GM18867 (cell line): ENCODE measurements around the gene L3MBTL3.
A peak's percentile ranks its signal among the peaks of the same experiment; 100 is the strongest.
"Not testable (repeated sequence)": the region's sequence is repeated elsewhere in the genome, so short reads cannot be mapped to it uniquely, and the experiment has no call there.

Source experiments
- ATAC-seq: cut with Tn5 transposase; IDR thresholded peaks from one replicate; pipeline ENCODE4 v1.9.1; 2021; ENCODE audit warnings: mild to moderate bottlenecking, moderate library complexity; ENCODE audit not compliant: unreplicated experiment

The L3MBTL3 gene

GRCh38 chr6:130070792-130071191 is 52.4 kb downstream of the L3MBTL3 start:
- no peak for ATAC-seq

- ATAC-seq, result no peak
These were observed 57.6 kb downstream of the L3MBTL3 start for GRCh38 chr6:130075879-130076460.

GRCh38 chr6:130076512-130076911 is 58.1 kb downstream of the L3MBTL3 start:
- no peak for ATAC-seq

GRCh38 chr6:130090796-130091195 is 72.4 kb downstream of the L3MBTL3 start:
- ATAC-seq, result no peak

- no peak for ATAC-seq
These were observed 75.2 kb downstream of the L3MBTL3 start for GRCh38 chr6:130093546-130093945.

GRCh38 chr6:130098317-130098716 is 79.9 kb downstream of the L3MBTL3 start:
- no peak for ATAC-seq

GRCh38 chr6:130099119-130099518 is 80.7 kb downstream of the L3MBTL3 start:
- ATAC-seq, result no peak

GRCh38 chr6:130105996-130106704 is 87.8 kb downstream of the L3MBTL3 start:
- peak; percentile 93 for ATAC-seq

GRCh38 chr6:130107710-130108109 is 89.3 kb downstream of the L3MBTL3 start:
- no peak for ATAC-seq

- no peak for ATAC-seq
These were observed 92.7 kb downstream of the L3MBTL3 start for GRCh38 chr6:130111031-130111430.

- no peak for ATAC-seq
These were observed 94.9 kb downstream of the L3MBTL3 start for GRCh38 chr6:130113201-130113710.

- peak; percentile 96 for ATAC-seq
These were observed 96.7 kb downstream of the L3MBTL3 start for GRCh38 chr6:130115036-130115435.

- peak; percentile 38 for ATAC-seq
These were observed 97.9 kb downstream of the L3MBTL3 start for GRCh38 chr6:130116273-130116672.

- not testable (repeated sequence) for ATAC-seq
These were observed 98.9 kb downstream of the L3MBTL3 start for GRCh38 chr6:130117187-130117701.

- ATAC-seq, result no peak
These were observed 99.9 kb downstream of the L3MBTL3 start for GRCh38 chr6:130118236-130118635.

- ATAC-seq, result no peak
These were observed 100.8 kb downstream of the L3MBTL3 start for GRCh38 chr6:130119211-130119610.

GRCh38 chr6:130120731-130121130 is 102.3 kb downstream of the L3MBTL3 start:
- no peak for ATAC-seq

- no peak for ATAC-seq
These were observed 103.9 kb downstream of the L3MBTL3 start for GRCh38 chr6:130122243-130122642.

- no peak for ATAC-seq
These were observed 108.8 kb downstream of the L3MBTL3 start for GRCh38 chr6:130127195-130127594.

- ATAC-seq, result no peak
These were observed 109.9 kb downstream of the L3MBTL3 start for GRCh38 chr6:130128326-130128725.

- no peak for ATAC-seq
These were observed 111.4 kb downstream of the L3MBTL3 start for GRCh38 chr6:130129762-130130246.

GRCh38 chr6:130132286-130132701 is 113.9 kb downstream of the L3MBTL3 start:
- ATAC-seq, result peak; percentile 93
